SK-N-SH (cell line): ENCODE measurements around the gene GPR18.

Experiments
- CHD2 ChIP-seq: fragments of 150-350 bp; IDR thresholded peaks from 2 replicates; pipeline ENCODE4 v1.6.1; 2018; ENCODE audit warnings: low read length; ENCODE audit not compliant: partially characterized antibody
- CTCF ChIP-seq: fragments of 200-600 bp; sonication (generic); IDR thresholded peaks from 2 replicates; pipeline ENCODE4 v1.6.1; 2017; ENCODE audit warnings: antibody characterized with exemption, mild to moderate bottlenecking, moderate library complexity
- EP300 ChIP-seq, 2 experiments: IDR thresholded peaks; 2 replicates each; pipeline versions ENCODE4 v1.4.0 to v1.6.1; 2012; ENCODE audit warnings: borderline replicate concordance in 1 of 2, low read depth in 1 of 2, low read length in 1 of 2
- FOXJ3 ChIP-seq: sonication (generic); formaldehyde crosslinking; IDR thresholded peaks from 2 replicates; pipeline ENCODE4 v1.5.1; 2020; ENCODE audit warnings: mild to moderate bottlenecking, missing genetic modification reagents
- NFIC ChIP-seq: IDR thresholded peaks from 2 replicates; pipeline ENCODE4 v1.4.0; 2012; ENCODE audit warnings: borderline replicate concordance
- RAD21 ChIP-seq: IDR thresholded peaks from 2 replicates; pipeline ENCODE4 v1.6.1; 2012; ENCODE audit warnings: mild to moderate bottlenecking, low read length
- TEAD4 ChIP-seq: IDR thresholded peaks from 2 replicates; pipeline ENCODE4 v1.4.0; 2012; ENCODE audit warnings: mild to moderate bottlenecking, borderline replicate concordance; ENCODE audit not compliant: insufficient read depth
- YY1 ChIP-seq: IDR thresholded peaks from 2 replicates; pipeline ENCODE4 v1.4.0; 2012; ENCODE audit warnings: low read depth, mild to moderate bottlenecking
- TF ChIP-seq, protein P1 (sequence below): fragments of 150-350 bp; IDR thresholded peaks from 2 replicates; pipeline ENCODE4 v1.6.1; 2016; ENCODE audit warnings: mild to moderate bottlenecking, low read depth, low read length

DNA sequence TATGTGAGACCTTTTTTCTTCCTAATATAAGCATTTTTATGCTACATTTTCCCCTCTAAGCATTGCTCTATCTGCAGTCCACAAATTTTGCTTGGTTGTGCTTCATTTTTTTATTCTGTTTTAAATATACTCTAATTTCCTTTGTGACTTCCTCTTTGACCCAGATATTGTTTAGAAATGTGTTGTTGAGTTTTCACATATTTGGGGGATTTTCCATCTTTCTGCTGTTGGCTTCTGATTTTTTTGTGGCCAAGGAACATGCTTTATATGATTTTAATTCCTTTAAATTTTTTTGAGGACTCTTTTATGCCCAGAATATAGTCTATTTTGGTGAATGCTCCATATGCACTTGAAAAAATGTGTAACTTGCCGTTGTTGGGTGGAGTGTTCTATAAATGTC, 34.6 kb downstream of the GPR18 start:
- no peak for TF ChIP-seq TEAD4
- TF ChIP-seq CTCF, result no peak
- TF ChIP-seq EP300 (IDR thresholded peaks at IDR 0.05; ENCODE audit: borderline replicate concordance in 1 of 2, low read depth in 1 of 2, low read length in 1 of 2), result no peak
- TF ChIP-seq NFIC, result no peak
- no peak for TF ChIP-seq YY1
- TF ChIP-seq CHD2, result no peak
- no peak for TF ChIP-seq RAD21
- no peak for TF ChIP-seq FOXJ3 (CRISPR knock-in tag)
- TF ChIP-seq, protein P1, sequence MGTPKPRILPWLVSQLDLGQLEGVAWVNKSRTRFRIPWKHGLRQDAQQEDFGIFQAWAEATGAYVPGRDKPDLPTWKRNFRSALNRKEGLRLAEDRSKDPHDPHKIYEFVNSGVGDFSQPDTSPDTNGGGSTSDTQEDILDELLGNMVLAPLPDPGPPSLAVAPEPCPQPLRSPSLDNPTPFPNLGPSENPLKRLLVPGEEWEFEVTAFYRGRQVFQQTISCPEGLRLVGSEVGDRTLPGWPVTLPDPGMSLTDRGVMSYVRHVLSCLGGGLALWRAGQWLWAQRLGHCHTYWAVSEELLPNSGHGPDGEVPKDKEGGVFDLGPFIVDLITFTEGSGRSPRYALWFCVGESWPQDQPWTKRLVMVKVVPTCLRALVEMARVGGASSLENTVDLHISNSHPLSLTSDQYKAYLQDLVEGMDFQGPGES, result no peak
